Esophagus squamous epithelium (tissue), 4 donors: Measurements from ENCODE around the gene BSDC1.

ENCODE experiments used
- CTCF ChIP-seq, 6 experiments: fragments of 450-650 bp in 4 of 6; fragments of 200-600 bp in 2 of 6; sonication (generic) in 2 of 6; IDR thresholded peaks; one replicate each; pipeline ENCODE4 v1.5.1; 2016 to 2019; ENCODE audit warnings: antibody characterized with exemption in 6 of 6, mild to moderate bottlenecking in 4 of 6, moderate library complexity in 4 of 6
- POLR2A ChIP-seq, 4 donors: fragments of 450-650 bp; IDR thresholded peaks; one replicate each; pipeline ENCODE4 v1.6.1; 2017; ENCODE audit warnings: antibody characterized with exemption in 4 of 4, mild to moderate bottlenecking in 4 of 4, moderate library complexity in 3 of 4

GRCh38 chr1:32341971-32342370 lies 52.3 kb downstream of the BSDC1 start:
- no peak for TF ChIP-seq CTCF (IDR thresholded peaks at IDR 0.05)
- TF ChIP-seq POLR2A (IDR thresholded peaks at IDR 0.05) = no peak
